Esophagus muscularis mucosa (tissue), 4 donors: ENCODE results near the gene SNRPB2. TPM values are rescaled to one million over a fixed set of nuclear protein-coding genes. Genes with fewer than 3 reads are reported as not detected.

ENCODE experiments used
- DNase-seq: peaks from one replicate; pipeline ENCODE4 v3.0.0-alpha.2; 2017; ENCODE audit errors: extremely low spot score
- H3K27ac ChIP-seq, 4 donors: fragments of 200-600 bp; sonication (generic); replicated peaks in 1 of 4; 1 replicate in 3 of 4; 2 replicates in 1 of 4; pipeline ENCODE4 v1.5.1; 2016 to 2019; ENCODE audit warnings: mild to moderate bottlenecking in 1 of 4
- H3K27me3 ChIP-seq, 4 donors: fragments of 200-600 bp; sonication (generic); one replicate each; pipeline versions ENCODE4 v1.5.1 to v1.6.0; 2016 to 2019
- H3K36me3 ChIP-seq, 4 donors: fragments of 200-600 bp; sonication (generic); one replicate each; pipeline ENCODE4 v1.5.1; 2016 to 2019
- H3K4me1 ChIP-seq, 4 donors: fragments of 200-600 bp; sonication (generic); one replicate each; pipeline ENCODE4 v1.5.1; 2016 to 2019
- H3K4me3 ChIP-seq, 4 donors: fragments of 200-600 bp; sonication (generic); 1 replicate in 2 of 4; 2 replicates in 2 of 4; pipeline ENCODE4 v1.5.1; 2016 to 2019; ENCODE audit warnings: mild to moderate bottlenecking in 4 of 4, moderate library complexity in 1 of 4
- H3K9me3 ChIP-seq, 4 donors: fragments of 200-600 bp; sonication (generic); 1 replicate in 3 of 4; 2 replicates in 1 of 4; pipeline ENCODE4 v1.5.1; 2016 to 2019
- CTCF ChIP-seq, 3 experiments: fragments of 200-600 bp in 2 of 3; fragments of 450-650 bp in 1 of 3; sonication (generic) in 2 of 3; IDR thresholded peaks; one replicate each; pipeline ENCODE4 v1.5.1; 2017 to 2019; ENCODE audit warnings: antibody characterized with exemption in 3 of 3, mild to moderate bottlenecking in 2 of 3, moderate library complexity in 1 of 3
- EP300 ChIP-seq: sonication (generic); formaldehyde crosslinking; IDR thresholded peaks from one replicate; pipeline ENCODE4 v1.6.1; 2017; ENCODE audit warnings: antibody characterized with exemption
- POLR2A ChIP-seq: fragments of 450-650 bp; IDR thresholded peaks from one replicate; pipeline ENCODE4 v1.6.1; 2017; ENCODE audit warnings: antibody characterized with exemption, moderate library complexity, mild to moderate bottlenecking, low read depth
- POLR2AphosphoS5 ChIP-seq, 2 donors: sonication (generic); formaldehyde crosslinking; IDR thresholded peaks; one replicate each; pipeline ENCODE4 v1.6.1; 2017; ENCODE audit warnings: antibody characterized with exemption in 2 of 2
- WGBS: methylation state at CpG from one replicate; pipeline ENCODE4 v1.1.5; 2018; 5-methylcytosine and 5-hydroxymethylcytosine counted together
- intact Hi-C: fragments of 100-400 bp; cut with DNase I; formaldehyde crosslinking; loops from one replicate; pipeline ENCODE4 v1.15.1; 2023
- total RNA-seq, 4 donors: library from RNA; depleted of rRNA; stranded (reverse); fragments of >200 nt; gene quantifications; one replicate each; pipeline versions ENCODE4 v1.1.0 to v1.2.1, GENCODE V29; 2016

Gene SNRPB2
- total RNA-seq, 4 donors from 2014 or later: 22.0 to 49.4 (median 30.5) TPM

- Histone ChIP-seq H3K4me3 (no peak overlapping the region), H3K4me1 (peaks cover 0 to 6% (median 2%) of the 10 kb centered on the region in 4 donors), H3K36me3 (no peaks in the 10 kb centered on the region), H3K27ac (no peak overlapping the region), H3K27me3 (no peaks in the 10 kb centered on the region), H3K9me3 (no peaks in the 10 kb centered on the region)
- intact Hi-C loops: no loop called here
- TF ChIP-seq POLR2A (no peak), EP300 (no peak), CTCF (IDR thresholded peaks at IDR 0.05) (no peak), POLR2AphosphoS5 (IDR thresholded peaks at IDR 0.05) (no peak)
- WGBS: 68% methylated on average over 2 of the region's 2 CpGs
- no peak for DNase-seq
Observed at GRCh38 chr20:16758454-16759180, 28.8 kb downstream of the SNRPB2 start.

- intact Hi-C loops: no loop called here
- Histone ChIP-seq H3K27me3 (peaks cover 0 to 3% (median 0%) of the 10 kb centered on the region in 4 donors), H3K4me3 (no peak overlapping the region), H3K36me3 (no peaks in the 10 kb centered on the region), H3K27ac (no peak overlapping the region), H3K4me1 (peaks cover 0 to 6% (median 2%) of the 10 kb centered on the region in 4 donors), H3K9me3 (no peaks in the 10 kb centered on the region)
- 59% methylated on average over 1 of the region's 1 CpG for WGBS
- no peak for TF ChIP-seq POLR2AphosphoS5 (IDR thresholded peaks at IDR 0.05)
- DNase-seq: no peak
Observed at GRCh38 chr20:16759181-16759563, 29.3 kb downstream of the SNRPB2 start.

GRCh38 chr20:16760431-16761304, 30.8 kb downstream of the SNRPB2 start:
- Histone ChIP-seq H3K4me1 (peaks cover 0 to 6% (median 2%) of the 10 kb centered on the region in 4 donors), H3K4me3 (no peak overlapping the region), H3K9me3 (no peaks in the 10 kb centered on the region), H3K36me3 (no peaks in the 10 kb centered on the region), H3K27me3 (peaks cover 0 to 4% (median 0%) of the 10 kb centered on the region in 4 donors), H3K27ac (no peak overlapping the region)
- intact Hi-C loops: loop anchor here (5.0 kb wide), 1 partner anchor 243 kb away; no protein-coding TSS in a partner anchor
- WGBS: 67% methylated on average over 11 of the region's 11 CpGs
- DNase-seq: no peak
- no peak for TF ChIP-seq POLR2A
- TF ChIP-seq EP300: no peak
- no peak for TF ChIP-seq POLR2AphosphoS5 (IDR thresholded peaks at IDR 0.05)
- TF ChIP-seq CTCF (IDR thresholded peaks at IDR 0.05): no peak

- Histone ChIP-seq H3K27me3 (peaks cover 0 to 7% (median 0%) of the 10 kb centered on the region in 4 donors), H3K36me3 (no peaks in the 10 kb centered on the region), H3K27ac (no peak overlapping the region), H3K4me3 (no peak overlapping the region), H3K9me3 (no peaks in the 10 kb centered on the region), H3K4me1 (peaks cover 0 to 6% (median 2%) of the 10 kb centered on the region in 4 donors)
- WGBS: 0% methylated on average over 3 of the region's 3 CpGs
- no peak for TF ChIP-seq EP300
- TF ChIP-seq CTCF (IDR thresholded peaks at IDR 0.05): peak; percentile 49 to 67 (median 53)
- intact Hi-C loops: loop anchor here (5.0 kb wide), 1 partner anchor 244 kb away; no protein-coding TSS in a partner anchor
- DNase-seq: no peak
Observed at GRCh38 chr20:16761305-16761829, 31.5 kb downstream of the SNRPB2 start.

GRCh38 chr20:16764560-16764959, 34.7 kb downstream of the SNRPB2 start:
- Histone ChIP-seq H3K4me3 (no peak overlapping the region), H3K27me3 (peaks cover 0 to 7% (median 0%) of the 10 kb centered on the region in 4 donors), H3K9me3 (no peaks in the 10 kb centered on the region), H3K4me1 (peaks cover 0 to 6% (median 2%) of the 10 kb centered on the region in 4 donors), H3K27ac (no peak overlapping the region), H3K36me3 (no peaks in the 10 kb centered on the region)
- no peak for TF ChIP-seq POLR2AphosphoS5 (IDR thresholded peaks at IDR 0.05)
- TF ChIP-seq CTCF (IDR thresholded peaks at IDR 0.05): no peak
- TF ChIP-seq POLR2A: no peak
- no peak for TF ChIP-seq EP300
- 42% methylated on average over 4 of the region's 4 CpGs for WGBS
- intact Hi-C loops: loop anchor here (5.0 kb wide), 1 partner anchor 247 kb away; no protein-coding TSS in a partner anchor
- DNase-seq: no peak
